H9 (cell line): ENCODE results near the gene FBXO38. TPM values are rescaled to one million over a fixed set of nuclear protein-coding genes. Genes with fewer than 3 reads are reported as not detected.

Experiments
- DNase-seq: peaks from one replicate; pipeline ENCODE4 v3.0.0-alpha.2; 2017
- H2AFZ ChIP-seq: one replicate; pipeline ENCODE4 v1.6.1; 2013; ENCODE audit warnings: mild to moderate bottlenecking, low read length, control low read depth, moderate library complexity
- H2AK5ac ChIP-seq: 2 replicates; pipeline ENCODE4 v1.6.1; 2013; ENCODE audit warnings: low read length, control low read depth, mixed read lengths; ENCODE audit not compliant: insufficient read length
- H2BK120ac ChIP-seq: one replicate; pipeline ENCODE4 v1.6.1; 2013; ENCODE audit warnings: low read depth, mild to moderate bottlenecking, low read length, control low read depth, inconsistent platforms; ENCODE audit not compliant: poor library complexity, severe bottlenecking
- H2BK12ac ChIP-seq: 2 replicates; pipeline ENCODE4 v1.6.1; 2013; ENCODE audit warnings: low read length, control low read depth, mixed read lengths, low read depth; ENCODE audit not compliant: insufficient read length
- H2BK15ac ChIP-seq: 2 replicates; pipeline ENCODE4 v1.6.1; 2013; ENCODE audit warnings: low read depth, low read length, control low read depth
- H2BK20ac ChIP-seq: one replicate; pipeline ENCODE4 v1.6.1; 2013; ENCODE audit warnings: low read depth, mild to moderate bottlenecking, low read length, control low read depth, inconsistent platforms; ENCODE audit not compliant: poor library complexity, severe bottlenecking
- H2BK5ac ChIP-seq: 2 replicates; pipeline ENCODE4 v1.6.1; 2013; ENCODE audit warnings: low read length, control low read depth, mixed read lengths; ENCODE audit not compliant: insufficient read length
- H3K14ac ChIP-seq: 2 replicates; pipeline ENCODE4 v1.6.1; 2013; ENCODE audit warnings: low read length, control low read depth; ENCODE audit not compliant: insufficient read depth
- H3K18ac ChIP-seq: 2 replicates; pipeline ENCODE4 v1.6.1; 2013; ENCODE audit warnings: low read depth, mild to moderate bottlenecking, mixed read lengths, low read length, control low read depth; ENCODE audit not compliant: insufficient read length
- H3K23ac ChIP-seq: 2 replicates; pipeline ENCODE4 v1.6.1; 2013; ENCODE audit warnings: low read length, control low read depth, mixed read lengths, low read depth; ENCODE audit not compliant: insufficient read length
- H3K23me2 ChIP-seq: 2 replicates; pipeline ENCODE4 v1.6.1; 2013; ENCODE audit warnings: low read depth, mild to moderate bottlenecking, mixed read lengths, low read length, control low read depth; ENCODE audit not compliant: insufficient read length, poor library complexity, severe bottlenecking
- H3K27ac ChIP-seq: 2 replicates; pipeline ENCODE4 v1.5.1; 2013; ENCODE audit warnings: low read length, control low read depth, mixed read lengths, low read depth; ENCODE audit not compliant: insufficient read length
- H3K27me3 ChIP-seq: 2 replicates; pipeline ENCODE4 v1.6.1; 2013; ENCODE audit warnings: low read length, control low read depth, inconsistent platforms; ENCODE audit not compliant: insufficient read depth
- H3K4ac ChIP-seq: 2 replicates; pipeline ENCODE4 v1.6.1; 2013; ENCODE audit warnings: low read depth, mild to moderate bottlenecking, control low read depth, inconsistent platforms, low read length, moderate library complexity
- H3K4me1 ChIP-seq: 2 replicates; pipeline ENCODE4 v1.6.1; 2013; ENCODE audit warnings: low read length, control low read depth, inconsistent platforms; ENCODE audit not compliant: insufficient read depth
- H3K4me2 ChIP-seq: 2 replicates; pipeline ENCODE4 v1.6.1; 2013; ENCODE audit warnings: low read length, control low read depth, mixed read lengths; ENCODE audit not compliant: insufficient read length, insufficient read depth
- H3K56ac ChIP-seq: 2 replicates; pipeline ENCODE4 v1.6.1; 2013; ENCODE audit warnings: low read depth, mild to moderate bottlenecking, mixed read lengths, low read length, control low read depth; ENCODE audit not compliant: insufficient read length
- H3K79me1 ChIP-seq: 2 replicates; pipeline ENCODE4 v1.6.1; 2013; ENCODE audit warnings: low read depth, mild to moderate bottlenecking, moderate library complexity, low read length, control low read depth, inconsistent platforms; ENCODE audit not compliant: insufficient read depth, poor library complexity, severe bottlenecking
- H3K79me2 ChIP-seq: 2 replicates; pipeline ENCODE4 v1.6.1; 2013; ENCODE audit warnings: low read length, control low read depth, inconsistent platforms; ENCODE audit not compliant: insufficient read depth
- H3K9ac ChIP-seq: 2 replicates; pipeline ENCODE4 v1.6.1; 2013; ENCODE audit warnings: low read length, control low read depth, mixed read lengths; ENCODE audit not compliant: insufficient read length; ENCODE audit errors: extremely low read depth
- H3K9me3 ChIP-seq: one replicate; pipeline ENCODE4 v1.6.1; 2013; ENCODE audit warnings: low read depth, low read length, inconsistent platforms; ENCODE audit not compliant: control insufficient read depth
- H3T11ph ChIP-seq: one replicate; pipeline ENCODE4 v1.6.1; 2013; ENCODE audit warnings: mild to moderate bottlenecking, low read length, control low read depth, inconsistent platforms
- H4K20me1 ChIP-seq: one replicate; pipeline ENCODE4 v1.6.1; 2013; ENCODE audit not compliant: control insufficient read depth, insufficient read length, insufficient read depth
- H4K5ac ChIP-seq: 2 replicates; pipeline ENCODE4 v1.6.1; 2013; ENCODE audit warnings: low read depth, mild to moderate bottlenecking, mixed read lengths, low read length, control low read depth; ENCODE audit not compliant: insufficient read length
- H4K8ac ChIP-seq: replicated peaks from 2 replicates; pipeline ENCODE4 v1.6.1; 2013; ENCODE audit warnings: low read length, control low read depth, mixed read lengths, low read depth; ENCODE audit not compliant: insufficient read length
- H4K91ac ChIP-seq: 2 replicates; pipeline ENCODE4 v1.6.1; 2013; ENCODE audit warnings: low read depth, mild to moderate bottlenecking, moderate library complexity, mixed read lengths, low read length, control low read depth; ENCODE audit not compliant: insufficient read length
- H3K27ac Mint-ChIP-seq, 3 experiments: 2 replicates in 2 of 3; 3 replicates in 1 of 3; pipeline ENCODE4 v1.8.0; 2020 to 2021; ENCODE audit warnings: mixed read lengths in 3 of 3, mild to moderate bottlenecking in 1 of 3, moderate library complexity in 1 of 3
- H3K27me3 Mint-ChIP-seq: 2 replicates; pipeline ENCODE4 v1.8.0; 2021; ENCODE audit warnings: low read depth, mild to moderate bottlenecking, moderate library complexity, mixed read lengths
- H3K36me3 Mint-ChIP-seq, 3 experiments: 2 replicates in 2 of 3; 3 replicates in 1 of 3; pipeline ENCODE4 v1.8.0; 2020 to 2021; ENCODE audit warnings: low read depth in 3 of 3, mixed read lengths in 3 of 3; ENCODE audit not compliant: insufficient read depth in 1 of 3
- H3K4me1 Mint-ChIP-seq, 2 experiments: 2 replicates each; pipeline ENCODE4 v1.8.0; 2020; ENCODE audit warnings: mixed read lengths in 2 of 2
- H3K4me3 Mint-ChIP-seq, 2 experiments: 2 replicates in 1 of 2; 3 replicates in 1 of 2; pipeline ENCODE4 v1.8.0; 2020 to 2021; ENCODE audit warnings: mild to moderate bottlenecking in 2 of 2, mixed read lengths in 2 of 2, moderate library complexity in 1 of 2
- H3K9me3 Mint-ChIP-seq, 2 experiments: 2 replicates in 1 of 2; 3 replicates in 1 of 2; pipeline ENCODE4 v1.8.0; 2020; ENCODE audit warnings: mild to moderate bottlenecking in 2 of 2, mixed read lengths in 2 of 2, moderate library complexity in 1 of 2
- CTCF ChIP-seq: fragments of 200-600 bp; sonication (generic); conservative IDR thresholded peaks from 3 replicates; pipeline ENCODE4 v1.8.0; 2021; ENCODE audit warnings: antibody characterized with exemption, mild to moderate bottlenecking
- WGBS: extraction: QIAGEN DNeasy Blood & Tissue Kit; methylation state at CpG from one replicate; pipeline ENCODE4 v1.1.7; 2013; ENCODE audit warnings: missing lambda C conversion rate, low lambda C conversion rate, mixed read lengths; ENCODE audit not compliant: insufficient read length; ENCODE audit errors: extremely low coverage; 5-methylcytosine and 5-hydroxymethylcytosine counted together
- total RNA-seq: library from RNA; stranded (reverse); gene quantifications from 2 replicates; pipeline ENCODE4 v1.2.1, GENCODE V29; 2021

The FBXO38 gene
- total RNA-seq, 1 experiment from 2014 or later = 34.6 TPM

DNA sequence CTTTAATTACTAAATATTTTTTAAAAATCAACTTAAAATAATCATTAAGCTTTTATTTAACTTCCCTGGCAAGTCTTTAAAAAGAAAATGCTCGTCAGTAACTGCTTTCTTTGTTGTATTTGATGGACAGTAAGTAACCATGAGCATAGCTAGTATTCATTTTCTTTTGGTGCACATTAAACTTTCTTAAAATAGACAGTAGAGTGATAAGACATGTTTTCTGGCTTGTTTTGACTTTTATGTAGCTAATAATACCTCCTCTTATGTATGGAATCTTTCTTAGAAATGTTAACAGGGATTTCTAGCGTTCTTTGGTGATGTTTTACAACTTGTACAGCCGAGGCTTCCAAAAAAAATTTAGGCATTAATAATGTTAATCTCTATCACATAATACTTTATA lies 22.6 kb downstream of the FBXO38 start:
- H3T11ph ChIP-seq = no peak overlapping the region
- no peak overlapping the region for H3K56ac ChIP-seq
- H4K20me1 ChIP-seq = no peaks in the 10 kb centered on the region
- Mint-ChIP-seq H3K4me1 (no peaks in the 10 kb centered on the region), H3K27ac (no peak overlapping the region), H3K9me3 (no peaks in the 10 kb centered on the region), H3K27me3 (peaks cover 1% of the 10 kb centered on the region; the same call in 1 of the 2 replicates), H3K4me3 (no peak overlapping the region), H3K36me3 (peaks cover 21 to 77% (median 60%) of the 10 kb centered on the region in 3 experiments; a peak in 6 of 7 replicates)
- no peak overlapping the region for H2AFZ ChIP-seq
- H2BK5ac ChIP-seq = no peak overlapping the region
- WGBS = no CpG with 5 or more reads among the region's 3 CpGs
- H3K4ac ChIP-seq = no peak overlapping the region
- no peak overlapping the region for H3K14ac ChIP-seq
- H4K5ac ChIP-seq = no peak overlapping the region
- H2BK120ac ChIP-seq = no peak overlapping the region
- H3K4me2 ChIP-seq = no peak overlapping the region
- no peak overlapping the region for H2BK15ac ChIP-seq
- no peak overlapping the region for H3K9ac ChIP-seq
- no peaks in the 10 kb centered on the region for H3K79me2 ChIP-seq
- H2BK20ac ChIP-seq = no peak overlapping the region
- H3K79me1 ChIP-seq = no peaks in the 10 kb centered on the region
- no peak overlapping the region for H3K23ac ChIP-seq
- TF ChIP-seq CTCF = no peak
- no peaks in the 10 kb centered on the region for H3K23me2 ChIP-seq
- no peaks in the 10 kb centered on the region for H3K27me3 ChIP-seq
- H3K18ac ChIP-seq = no peak overlapping the region
- no peak overlapping the region for H2AK5ac ChIP-seq
- no peaks in the 10 kb centered on the region for H3K4me1 ChIP-seq
- DNase-seq = no peak
- H2BK12ac ChIP-seq = no peak overlapping the region
- H3K27ac ChIP-seq = no peak overlapping the region
- H3K9me3 ChIP-seq = no peaks in the 10 kb centered on the region
- H4K8ac ChIP-seq = no peak overlapping the region
- no peak overlapping the region for H4K91ac ChIP-seq
